HG03095 (cell line): ENCODE measurements around the gene PRR12.

Experiments used
- ATAC-seq: cut with Tn5 transposase; IDR thresholded peaks from one replicate; pipeline ENCODE4 v1.9.1; 2021; ENCODE audit warnings: moderate library complexity; ENCODE audit not compliant: unreplicated experiment

Gene PRR12

DNA sequence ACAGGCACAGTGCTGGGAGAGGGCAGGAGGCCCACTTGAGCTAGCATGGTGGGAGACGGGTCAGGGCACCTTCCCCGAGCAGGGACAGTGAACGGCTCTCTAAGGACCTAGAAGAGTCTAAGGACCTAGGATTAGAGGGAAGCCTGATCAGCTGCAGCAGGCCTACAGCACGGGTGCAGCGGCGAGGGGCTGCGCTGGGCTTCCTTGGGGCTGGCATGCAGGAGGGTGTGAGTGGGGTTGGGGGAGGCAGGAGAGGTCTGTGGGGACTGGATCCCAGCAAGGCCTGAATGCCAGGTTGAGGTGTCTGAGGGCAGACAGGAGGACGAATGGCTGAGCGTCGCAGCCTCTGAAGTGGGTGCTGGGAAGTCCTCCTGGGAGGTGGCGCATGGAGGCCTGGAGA lies 54.6 kb downstream of the PRR12 start:
- no peak for ATAC-seq

DNA sequence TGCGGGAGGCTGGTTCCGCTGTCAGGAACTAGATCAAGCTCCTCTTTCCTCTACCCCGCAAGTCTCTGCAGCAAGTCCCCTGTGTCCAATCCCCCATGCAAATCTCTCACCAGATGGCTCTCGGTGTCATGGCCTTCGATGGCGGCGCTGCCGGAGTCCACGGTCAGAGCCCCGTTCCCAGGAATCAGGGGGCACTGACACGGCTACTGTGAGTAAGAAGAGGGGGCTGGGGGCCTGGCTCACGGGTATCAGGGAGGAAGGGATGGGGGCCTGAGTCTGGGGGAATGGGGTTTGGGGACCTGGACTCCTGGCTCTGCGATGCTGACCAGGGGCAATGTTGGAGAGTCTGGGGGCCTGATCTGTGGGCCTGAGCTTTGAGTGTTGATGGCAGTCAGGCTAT lies 55.0 kb downstream of the PRR12 start:
- no peak for ATAC-seq

DNA sequence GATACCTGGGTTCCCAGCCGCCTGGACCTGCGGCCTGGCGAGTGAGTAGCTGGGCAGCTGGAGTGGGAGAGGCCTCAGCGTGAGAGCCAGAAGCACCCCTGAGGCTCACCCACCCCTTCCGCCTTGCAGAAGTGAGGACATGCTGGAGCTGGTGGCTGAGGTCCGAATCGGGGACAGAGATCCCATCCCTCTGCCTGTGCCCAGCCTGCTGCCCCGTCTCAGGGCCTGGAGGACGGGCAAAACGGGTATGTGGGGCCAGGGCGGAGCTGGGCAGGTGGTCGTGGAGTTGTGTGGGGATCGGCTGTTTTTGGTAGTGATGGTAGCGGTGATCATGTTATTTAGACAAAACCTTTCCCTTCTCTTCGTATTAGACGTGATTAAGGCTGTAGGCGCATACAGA lies 55.6 kb downstream of the PRR12 start:
- no peak for ATAC-seq

DNA sequence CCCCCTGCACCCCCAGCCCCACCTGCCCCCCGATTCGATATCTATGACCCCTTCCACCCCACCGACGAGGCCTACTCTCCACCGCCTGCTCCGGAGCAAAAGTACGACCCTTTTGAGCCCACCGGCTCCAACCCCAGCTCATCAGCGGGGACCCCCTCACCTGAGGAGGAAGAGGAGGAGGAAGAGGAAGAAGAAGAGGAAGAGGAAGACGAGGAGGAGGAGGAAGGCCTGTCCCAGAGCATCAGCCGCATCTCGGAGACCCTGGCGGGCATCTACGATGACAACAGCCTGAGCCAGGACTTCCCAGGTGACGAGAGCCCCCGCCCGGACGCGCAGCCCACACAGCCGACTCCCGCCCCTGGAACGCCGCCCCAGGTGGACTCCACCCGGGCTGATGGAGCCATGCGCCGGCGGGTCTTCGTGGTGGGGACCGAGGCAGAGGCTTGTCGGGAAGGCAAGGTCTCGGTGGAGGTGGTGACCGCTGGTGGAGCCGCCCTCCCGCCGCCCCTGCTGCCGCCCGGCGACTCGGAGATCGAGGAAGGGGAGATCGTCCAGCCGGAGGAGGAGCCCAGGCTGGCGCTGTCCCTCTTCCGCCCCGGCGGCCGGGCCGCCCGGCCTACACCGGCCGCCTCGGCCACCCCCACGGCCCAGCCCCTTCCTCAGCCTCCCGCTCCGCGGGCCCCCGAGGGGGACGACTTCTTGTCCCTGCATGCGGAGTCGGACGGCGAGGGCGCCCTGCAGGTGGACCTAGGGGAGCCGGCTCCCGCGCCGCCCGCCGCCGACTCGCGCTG lies 60.2 kb downstream of the PRR12 start:
- ATAC-seq: no peak

DNA sequence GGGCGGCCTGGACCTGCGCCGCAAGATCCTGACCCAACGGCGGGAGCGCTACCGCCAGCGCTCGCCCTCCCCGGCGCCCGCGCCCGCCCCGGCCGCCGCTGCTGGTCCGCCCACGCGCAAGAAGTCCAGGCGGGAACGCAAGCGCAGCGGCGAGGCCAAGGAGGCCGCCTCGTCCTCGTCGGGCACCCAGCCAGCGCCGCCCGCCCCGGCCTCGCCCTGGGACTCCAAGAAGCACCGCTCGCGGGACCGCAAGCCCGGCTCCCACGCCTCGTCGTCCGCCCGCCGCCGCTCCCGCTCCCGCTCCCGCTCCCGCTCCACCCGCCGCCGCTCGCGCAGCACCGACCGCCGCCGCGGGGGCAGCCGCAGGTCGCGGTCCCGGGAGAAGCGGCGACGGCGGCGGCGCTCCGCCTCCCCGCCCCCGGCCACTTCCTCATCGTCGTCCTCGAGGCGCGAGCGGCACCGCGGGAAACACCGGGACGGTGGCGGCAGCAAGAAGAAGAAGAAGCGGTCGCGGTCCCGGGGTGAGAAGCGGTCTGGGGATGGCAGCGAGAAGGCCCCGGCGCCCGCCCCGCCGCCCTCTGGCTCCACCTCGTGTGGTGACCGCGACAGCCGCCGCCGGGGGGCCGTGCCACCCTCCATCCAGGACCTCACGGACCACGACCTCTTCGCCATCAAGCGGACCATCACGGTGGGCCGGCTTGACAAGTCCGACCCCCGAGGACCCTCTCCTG lies 61.0 kb downstream of the PRR12 start:
- ATAC-seq: no peak

DNA sequence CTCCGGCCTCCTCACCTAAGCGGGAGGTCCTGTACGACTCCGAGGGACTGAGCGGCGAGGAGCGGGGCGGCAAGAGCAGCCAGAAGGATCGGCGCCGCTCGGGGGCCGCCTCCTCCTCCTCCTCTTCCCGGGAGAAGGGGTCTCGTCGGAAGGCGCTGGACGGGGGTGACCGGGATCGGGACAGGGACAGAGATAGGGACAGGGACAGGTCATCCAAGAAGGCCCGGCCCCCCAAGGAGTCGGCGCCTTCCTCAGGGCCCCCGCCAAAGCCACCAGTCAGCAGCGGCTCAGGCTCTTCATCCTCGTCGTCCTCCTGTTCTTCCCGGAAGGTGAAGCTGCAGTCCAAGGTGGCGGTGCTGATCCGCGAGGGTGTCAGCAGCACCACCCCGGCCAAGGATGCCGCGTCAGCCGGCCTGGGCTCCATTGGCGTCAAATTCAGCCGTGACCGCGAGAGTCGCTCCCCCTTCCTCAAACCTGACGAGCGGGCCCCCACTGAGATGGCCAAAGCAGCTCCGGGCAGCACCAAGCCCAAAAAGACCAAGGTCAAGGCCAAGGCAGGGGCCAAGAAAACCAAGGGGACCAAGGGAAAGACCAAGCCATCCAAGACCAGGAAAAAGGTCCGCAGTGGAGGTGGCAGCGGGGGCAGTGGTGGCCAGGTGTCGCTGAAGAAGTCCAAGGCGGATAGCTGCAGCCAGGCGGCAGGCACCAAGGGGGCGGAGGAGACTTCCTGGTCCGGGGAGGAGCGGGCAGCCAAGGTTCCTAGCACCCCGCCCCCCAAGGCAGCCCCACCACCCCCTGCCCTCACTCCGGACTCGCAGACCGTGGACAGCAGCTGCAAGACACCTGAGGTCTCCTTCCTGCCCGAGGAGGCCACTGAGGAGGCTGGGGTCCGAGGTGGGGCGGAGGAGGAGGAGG lies 61.8 kb downstream of the PRR12 start:
- ATAC-seq: no peak

DNA sequence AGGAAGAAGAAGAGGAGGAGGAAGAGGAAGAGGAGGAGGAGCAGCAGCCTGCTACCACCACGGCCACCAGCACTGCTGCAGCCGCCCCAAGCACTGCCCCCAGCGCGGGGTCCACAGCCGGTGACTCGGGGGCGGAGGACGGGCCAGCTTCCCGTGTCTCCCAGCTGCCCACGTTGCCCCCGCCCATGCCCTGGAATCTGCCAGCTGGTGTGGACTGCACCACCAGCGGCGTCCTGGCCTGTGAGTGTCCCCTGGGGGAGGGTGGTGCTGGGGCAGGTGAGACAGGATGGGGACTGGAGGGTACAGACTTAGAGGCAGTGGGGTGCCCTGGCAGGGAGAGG lies 62.5 kb downstream of the PRR12 start:
- ATAC-seq: no peak

DNA sequence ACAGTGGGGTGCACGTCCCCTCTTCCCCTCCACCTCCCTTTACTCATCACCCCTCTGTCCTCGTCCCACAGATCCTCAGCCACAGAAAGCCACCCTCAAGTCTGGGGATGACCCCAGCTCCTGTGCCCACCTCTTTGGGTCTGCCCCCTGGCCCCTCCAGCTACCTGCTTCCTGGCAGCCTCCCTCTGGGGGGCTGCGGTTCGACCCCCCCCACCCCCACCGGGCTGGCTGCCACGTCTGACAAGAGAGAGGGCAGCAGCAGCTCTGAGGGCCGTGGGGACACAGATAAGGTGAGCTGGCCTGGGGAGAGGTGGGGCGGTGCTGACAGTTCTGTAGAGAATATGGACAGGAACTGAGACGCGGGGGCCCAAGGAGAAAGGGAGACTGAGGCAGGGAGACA lies 63.6 kb downstream of the PRR12 start:
- no peak for ATAC-seq

DNA sequence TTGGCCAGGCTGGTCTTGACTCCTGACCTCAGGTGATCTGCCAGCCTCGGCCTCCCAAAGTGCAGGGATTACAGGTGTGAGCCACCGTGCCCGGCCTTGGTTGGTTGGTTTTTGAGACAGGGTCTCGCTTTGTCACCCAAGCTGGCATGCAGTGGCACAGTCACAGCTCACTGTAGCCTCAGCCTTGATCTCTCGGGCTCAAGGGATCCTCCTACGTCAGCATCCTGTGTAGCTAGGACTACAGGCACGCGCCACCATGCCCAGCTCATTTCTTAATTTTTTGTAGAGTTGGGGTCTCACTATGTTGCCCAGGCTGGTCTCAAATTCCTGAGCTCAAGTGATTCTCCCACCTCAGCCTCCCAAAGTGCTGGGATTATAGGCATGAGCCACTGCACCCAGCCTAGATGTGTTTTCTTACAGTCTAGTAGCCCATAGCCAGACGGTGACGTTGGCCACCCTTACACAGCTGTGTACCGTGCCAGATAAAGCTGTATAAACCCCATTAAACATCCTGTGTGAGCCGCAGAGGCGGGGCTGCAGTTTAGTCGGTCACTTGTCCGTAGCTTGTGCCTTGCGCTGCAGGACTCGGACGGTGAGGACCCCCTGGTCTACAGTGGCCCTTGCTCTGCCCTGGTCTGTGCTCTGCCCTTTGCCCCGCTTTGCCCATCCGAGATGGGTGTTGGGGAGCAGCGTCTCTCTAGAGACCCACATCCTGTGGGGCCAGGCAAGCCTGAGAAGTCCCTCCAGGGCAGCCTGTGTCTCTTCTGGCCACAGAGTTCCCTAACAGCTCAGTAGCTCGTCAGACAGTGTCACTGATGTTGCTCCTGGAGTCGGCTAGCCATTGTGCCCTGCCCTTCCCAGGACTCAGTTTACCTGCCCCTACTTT lies 64.8 kb downstream of the PRR12 start:
- ATAC-seq: no peak

DNA sequence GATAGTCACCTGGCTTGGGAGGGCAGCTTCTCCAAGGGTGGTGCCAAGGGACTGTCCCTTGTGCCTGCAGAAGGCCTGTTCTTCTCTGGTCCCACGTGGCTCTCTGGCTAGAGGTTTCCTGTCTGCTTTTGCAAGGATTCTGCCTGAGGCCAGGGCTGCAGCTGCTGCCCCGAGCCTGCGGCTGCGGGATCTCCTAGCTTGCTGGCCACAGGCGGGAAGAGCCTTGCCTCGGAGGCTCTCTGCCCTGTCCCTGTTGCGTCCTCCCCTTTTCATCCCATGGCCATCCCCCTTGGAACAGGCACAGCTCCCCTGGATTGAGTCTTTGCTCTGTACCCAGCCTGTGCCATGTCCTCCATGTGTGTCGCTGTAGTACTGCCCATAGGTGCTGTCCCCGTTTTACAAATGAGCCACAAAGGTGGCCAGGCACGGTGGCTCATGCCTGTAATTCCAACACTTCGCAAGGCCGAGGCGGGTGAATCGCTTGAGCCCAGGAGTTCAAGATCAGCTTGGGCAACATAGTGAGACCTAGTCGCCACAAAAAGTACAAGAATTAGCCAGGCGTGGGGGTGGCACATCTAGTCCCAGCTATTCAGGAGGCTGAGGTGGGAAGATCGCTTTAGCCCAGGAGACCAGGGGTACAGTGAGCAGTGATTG lies 65.6 kb downstream of the PRR12 start:
- ATAC-seq: no peak

DNA sequence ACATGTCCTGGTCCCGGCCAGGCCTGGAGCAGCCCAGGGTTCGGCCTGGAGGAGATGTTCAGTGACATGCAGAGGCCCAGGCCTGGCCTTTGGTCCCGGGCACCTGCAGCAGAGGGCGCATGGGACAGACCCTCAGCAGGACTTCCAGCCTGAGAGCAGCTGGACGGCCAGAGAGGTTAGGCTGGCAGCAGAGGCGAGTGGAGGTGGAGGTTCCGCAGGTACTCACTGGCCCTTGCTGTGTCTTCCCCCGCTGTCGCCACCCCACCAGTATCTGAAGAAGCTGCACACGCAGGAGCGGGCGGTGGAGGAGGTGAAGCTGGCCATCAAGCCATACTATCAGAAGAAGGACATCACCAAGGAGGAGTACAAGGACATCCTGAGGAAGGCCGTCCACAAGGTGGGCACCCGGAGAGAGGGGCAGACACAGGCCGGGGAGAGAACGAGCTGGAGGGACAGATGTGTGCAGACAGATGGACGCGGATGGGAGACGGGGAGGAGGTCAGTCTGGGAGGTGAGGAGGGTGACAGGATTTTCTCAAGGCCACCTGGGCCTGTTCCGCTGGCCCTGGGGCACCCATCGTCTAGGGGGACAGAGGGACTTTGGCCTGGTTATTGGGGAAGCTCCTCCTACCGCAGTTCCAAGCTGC lies 66.6 kb downstream of the PRR12 start:
- no peak for ATAC-seq

DNA sequence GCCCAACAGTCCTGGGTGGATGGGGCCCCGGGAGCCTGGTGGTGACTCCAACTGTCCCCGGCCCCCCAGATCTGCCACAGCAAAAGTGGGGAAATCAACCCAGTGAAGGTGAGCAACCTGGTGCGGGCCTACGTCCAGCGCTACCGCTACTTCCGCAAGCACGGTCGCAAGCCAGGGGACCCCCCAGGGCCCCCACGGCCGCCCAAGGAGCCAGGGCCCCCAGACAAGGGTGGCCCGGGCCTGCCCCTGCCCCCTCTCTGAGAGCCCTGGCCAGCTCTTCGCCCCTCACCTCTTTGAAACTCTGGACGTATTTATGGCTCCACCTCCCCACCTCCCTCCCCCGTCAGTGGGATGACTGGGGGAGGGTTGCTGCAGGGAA lies 67.1 kb downstream of the PRR12 start:
- ATAC-seq: no peak

DNA sequence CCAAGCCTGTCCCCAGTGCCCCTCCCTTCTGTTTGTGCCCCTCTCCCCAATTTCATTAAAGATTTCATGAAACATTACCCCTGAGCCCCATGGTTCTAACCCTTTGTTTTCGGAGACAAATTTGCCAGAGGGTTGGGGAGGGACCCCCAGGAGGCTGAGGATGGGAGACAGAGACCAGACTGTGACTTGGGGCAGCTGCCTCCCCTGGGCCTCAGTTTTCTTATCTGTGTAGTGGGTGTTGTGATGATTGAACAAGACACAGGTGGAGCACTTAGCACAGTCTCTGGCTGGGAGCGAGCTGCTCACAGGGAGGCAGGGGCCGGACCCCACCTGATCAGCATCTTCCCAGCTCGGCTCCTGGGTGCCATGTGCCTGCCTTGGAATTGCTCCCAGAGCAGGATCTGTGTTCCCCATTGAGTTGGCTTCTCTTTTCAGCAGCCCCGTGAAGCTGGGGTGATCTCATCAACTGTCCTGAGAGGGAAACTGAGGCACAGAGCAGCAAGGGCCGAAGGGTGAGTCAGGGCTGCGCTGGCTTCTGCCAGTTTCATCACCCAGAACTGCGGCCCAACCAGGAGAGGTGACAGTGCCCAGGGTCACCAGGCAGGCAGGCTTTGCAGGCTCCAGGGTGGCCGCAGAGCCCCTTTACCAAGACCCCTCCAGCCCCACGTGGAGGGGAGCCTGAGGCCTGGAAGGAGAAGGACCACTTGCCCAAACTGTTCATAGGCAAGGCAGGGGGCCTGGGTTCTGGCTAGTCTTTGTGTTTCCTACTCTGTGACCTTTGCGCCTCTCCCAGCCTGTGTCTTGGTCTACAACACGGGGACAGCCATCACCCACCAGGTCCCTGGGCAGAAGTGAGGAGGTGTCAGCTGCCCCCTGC lies 67.8 kb downstream of the PRR12 start:
- no peak for ATAC-seq

DNA sequence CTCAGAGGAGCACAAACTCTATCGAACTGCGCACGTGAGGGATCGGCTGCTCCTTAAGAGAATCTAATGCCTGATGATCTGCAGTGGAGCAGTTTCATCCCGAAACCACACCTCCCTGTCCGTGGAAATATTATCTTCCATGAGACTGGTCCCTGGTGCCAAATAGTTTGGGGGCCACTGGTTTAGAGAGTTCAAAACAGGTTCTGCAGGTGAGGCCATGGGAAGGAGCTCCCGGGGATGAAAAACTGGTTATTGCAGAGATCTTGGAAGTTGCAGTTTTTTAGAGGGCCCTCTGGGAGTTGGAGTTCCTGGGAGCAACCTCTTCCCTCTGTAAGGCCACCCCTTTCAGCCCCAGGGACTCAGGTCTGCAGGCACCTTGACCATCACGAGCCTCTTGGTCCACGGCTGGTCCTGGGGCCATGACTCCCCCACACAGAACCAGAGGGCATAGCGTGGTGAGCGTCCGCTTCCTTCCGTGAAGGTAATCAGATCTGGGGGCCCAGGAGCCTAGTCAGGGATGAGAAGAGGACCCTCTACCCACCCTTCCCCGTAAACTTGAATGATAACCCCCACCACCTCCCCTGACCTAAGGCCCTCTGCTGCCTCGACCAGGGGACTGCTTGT lies 69.5 kb downstream of the PRR12 start:
- no peak for ATAC-seq

DNA sequence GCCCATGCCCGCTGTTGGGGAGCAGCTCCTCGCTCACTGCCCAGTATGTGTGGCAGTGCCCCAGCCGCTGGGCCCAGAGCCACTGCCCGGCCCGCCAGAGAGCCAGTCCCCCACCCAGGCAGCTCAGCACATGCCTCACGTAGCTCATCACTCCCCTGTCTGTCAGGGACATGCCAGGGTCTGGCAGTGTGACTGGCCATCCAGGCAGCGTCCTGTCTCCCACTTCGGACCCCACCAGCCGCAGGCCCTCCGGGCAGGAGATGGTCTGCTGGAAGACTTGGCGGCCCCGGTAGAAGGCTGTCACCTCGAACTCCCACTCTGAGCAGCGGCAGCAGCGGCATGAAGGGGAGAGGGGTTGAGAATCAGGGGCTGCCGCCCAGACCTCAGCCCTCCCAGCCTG lies 71.0 kb downstream of the PRR12 start:
- no peak for ATAC-seq

DNA sequence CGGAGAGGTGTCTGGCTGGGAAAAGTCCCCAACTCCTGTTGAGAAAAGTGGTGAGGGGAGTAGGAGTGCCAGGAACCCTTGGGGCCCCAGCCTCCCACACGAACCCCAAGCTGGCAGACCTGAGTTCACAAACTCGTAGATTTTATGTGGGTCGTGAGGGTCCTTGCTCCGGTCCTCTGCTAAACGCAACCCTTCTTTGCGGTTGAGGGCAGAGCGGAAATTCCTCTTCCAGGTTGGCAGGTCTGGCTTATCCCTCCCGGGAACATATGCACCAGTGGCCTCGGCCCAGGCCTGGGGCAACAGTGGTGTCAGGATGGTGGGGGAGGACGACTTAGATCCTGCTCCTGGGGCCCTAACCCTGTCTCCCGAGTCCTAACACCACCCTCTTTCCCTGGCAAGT lies 72.2 kb downstream of the PRR12 start:
- no peak for ATAC-seq

DNA sequence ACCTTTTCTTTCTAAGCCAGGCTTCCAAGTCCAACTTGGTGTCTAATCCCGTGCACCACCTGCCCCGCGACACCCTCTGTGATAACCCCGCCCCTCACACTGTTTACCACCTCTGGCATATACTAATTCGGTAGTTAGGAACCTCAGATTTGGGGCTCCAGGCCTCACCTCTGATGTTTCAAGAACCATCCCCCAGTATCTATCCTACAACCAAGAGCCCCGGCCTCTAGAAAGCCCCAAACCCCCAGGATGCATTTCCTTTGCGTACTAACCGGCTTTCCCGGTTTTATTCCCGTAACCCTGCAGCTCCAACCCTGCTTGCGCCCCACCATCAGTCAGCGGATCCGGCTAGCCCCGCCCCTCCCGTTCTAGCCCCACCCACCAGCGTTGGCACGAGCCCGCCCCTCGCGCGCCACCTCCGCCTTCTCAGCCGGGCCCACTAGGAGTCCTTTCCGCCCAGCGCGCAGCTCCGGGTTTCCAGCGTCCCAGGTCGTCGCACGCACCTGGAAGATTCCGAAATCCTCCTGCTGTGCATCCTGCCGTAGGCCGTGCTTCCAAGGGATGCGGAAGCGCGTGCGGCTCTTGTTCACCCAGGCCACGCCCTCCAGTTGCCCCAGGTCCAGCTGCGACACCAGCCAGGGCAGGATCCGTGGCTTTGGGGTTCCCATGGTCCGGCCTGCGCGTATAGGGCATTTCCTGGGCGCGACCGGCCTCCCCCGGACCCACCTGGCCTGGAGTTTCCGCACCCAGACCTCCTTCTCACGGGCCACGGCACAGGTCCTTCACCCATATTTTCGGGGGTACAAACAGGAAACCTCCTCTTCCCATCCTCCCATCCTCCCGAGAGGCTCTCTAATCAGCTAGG lies 73.4 kb downstream of the PRR12 start:
- ATAC-seq: peak; percentile 33

DNA sequence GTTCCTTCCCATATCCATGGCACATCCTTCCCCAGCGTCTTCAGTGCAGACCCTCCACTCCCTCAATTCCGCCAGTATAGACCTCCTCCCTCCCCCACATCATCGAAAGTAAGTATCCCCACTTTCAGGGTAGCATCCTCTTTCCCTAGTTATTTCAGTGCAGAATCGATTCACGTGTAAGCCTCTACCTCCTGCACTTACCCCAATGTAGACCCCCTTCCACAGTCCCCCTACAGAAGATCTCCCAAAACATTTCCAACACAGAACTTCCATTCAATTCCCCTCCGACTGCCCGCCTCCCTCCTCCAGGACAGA lies 74.0 kb downstream of the PRR12 start:
- no peak for ATAC-seq
